ENCODE data around the gene SPTY2D1.

DNA sequence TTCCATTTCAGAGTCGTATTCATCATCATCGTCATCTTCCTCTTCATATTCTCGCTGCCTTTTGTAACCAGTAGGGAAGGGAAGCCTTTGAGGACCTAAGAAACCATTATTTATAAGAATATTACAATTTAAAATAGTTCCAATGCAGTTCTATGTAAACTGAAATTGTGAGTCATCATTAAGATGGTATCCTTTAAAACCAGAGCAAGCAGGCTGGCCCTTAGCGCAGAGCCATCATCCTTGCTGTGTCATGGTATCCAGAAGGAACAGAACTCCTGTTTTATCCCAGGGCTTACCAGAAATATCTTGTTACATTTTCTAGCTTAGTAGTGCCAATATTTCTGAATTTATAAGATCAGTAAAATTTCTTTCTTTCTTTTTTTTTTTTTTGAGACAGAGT lies 21.7 kb downstream of the SPTY2D1 start:
- TF ChIP-seq, protein P1, sequence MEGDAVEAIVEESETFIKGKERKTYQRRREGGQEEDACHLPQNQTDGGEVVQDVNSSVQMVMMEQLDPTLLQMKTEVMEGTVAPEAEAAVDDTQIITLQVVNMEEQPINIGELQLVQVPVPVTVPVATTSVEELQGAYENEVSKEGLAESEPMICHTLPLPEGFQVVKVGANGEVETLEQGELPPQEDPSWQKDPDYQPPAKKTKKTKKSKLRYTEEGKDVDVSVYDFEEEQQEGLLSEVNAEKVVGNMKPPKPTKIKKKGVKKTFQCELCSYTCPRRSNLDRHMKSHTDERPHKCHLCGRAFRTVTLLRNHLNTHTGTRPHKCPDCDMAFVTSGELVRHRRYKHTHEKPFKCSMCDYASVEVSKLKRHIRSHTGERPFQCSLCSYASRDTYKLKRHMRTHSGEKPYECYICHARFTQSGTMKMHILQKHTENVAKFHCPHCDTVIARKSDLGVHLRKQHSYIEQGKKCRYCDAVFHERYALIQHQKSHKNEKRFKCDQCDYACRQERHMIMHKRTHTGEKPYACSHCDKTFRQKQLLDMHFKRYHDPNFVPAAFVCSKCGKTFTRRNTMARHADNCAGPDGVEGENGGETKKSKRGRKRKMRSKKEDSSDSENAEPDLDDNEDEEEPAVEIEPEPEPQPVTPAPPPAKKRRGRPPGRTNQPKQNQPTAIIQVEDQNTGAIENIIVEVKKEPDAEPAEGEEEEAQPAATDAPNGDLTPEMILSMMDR (IDR thresholded peaks at IDR 0.05) = no peak
- TF ChIP-seq EZH2 (IDR thresholded peaks at IDR 0.05) (no peak), EZH2phosphoT487 (IDR thresholded peaks at IDR 0.05) (no peak)
